RWPE1 (cell line): ENCODE data around the gene NFIA.

ENCODE experiments used
- CTCF ChIA-PET: fragments of 350-600 bp; sonication (Branson Sonifier 250); formaldehyde crosslinking; extraction: SDS; loops from one replicate; lab custom pipeline; 2021; lab: Yijun Ruan, JAX
- POLR2A ChIA-PET: fragments of 400-600 bp; formaldehyde crosslinking; extraction: SDS; loops from one replicate; lab custom pipeline; 2020; ENCODE audit warnings: antibody characterized with exemption; ENCODE audit not compliant: low non-redundant PET; lab: Yijun Ruan, JAX
- DNase-seq: peaks from one replicate; pipeline ENCODE4 v3.0.0; 2012; ENCODE audit warnings: low spot score
- H3K27ac ChIP-seq: fragments of 450-650 bp; 2 replicates; pipeline ENCODE4 v1.5.1; 2017
- CTCF ChIP-seq: fragments of 450-650 bp; conservative IDR thresholded peaks from 2 replicates; pipeline ENCODE4 v1.5.1; 2017; ENCODE audit warnings: low read depth, mild to moderate bottlenecking

Gene NFIA

GRCh38 chr1:61392409-61393242, 310.3 kb downstream of the NFIA start:
- TF ChIP-seq CTCF = no peak
- ChIA-PET CTCF (interaction anchor here (0.7 kb wide), 1 partner anchor 32 kb away, joined by 3 read pairs; no protein-coding TSS in a partner anchor), POLR2A (no interaction called here)

GRCh38 chr1:61393575-61393974, 311.2 kb downstream of the NFIA start:
- H3K27ac ChIP-seq = no peak overlapping the region
- TF ChIP-seq CTCF = no peak
- POLR2A ChIA-PET = no interaction called here
- DNase-seq = no peak
- CTCF ChIA-PET = interaction anchor here (0.6 kb wide), 1 partner anchor 20 kb away, joined by 4 read pairs; no protein-coding TSS in a partner anchor

More at GRCh38 chr1:61392409-61393242, 310.3 kb downstream of the NFIA start:
- H3K27ac ChIP-seq = no peak overlapping the region
- DNase-seq = no peak

- no peak for DNase-seq
- no peak overlapping the region for H3K27ac ChIP-seq
- POLR2A ChIA-PET = no interaction called here
- no peak for TF ChIP-seq CTCF
- CTCF ChIA-PET = no interaction called here
These were observed 312.9 kb downstream of the NFIA start for GRCh38 chr1:61395146-61395800.

GRCh38 chr1:61397495-61397894, 315.1 kb downstream of the NFIA start:
- no peak for DNase-seq
- H3K27ac ChIP-seq = no peak overlapping the region
- no peak for TF ChIP-seq CTCF
- CTCF ChIA-PET = interaction anchor here (0.6 kb wide), 1 partner anchor 570 kb away, joined by 3 read pairs; no protein-coding TSS in a partner anchor
- POLR2A ChIA-PET = no interaction called here

GRCh38 chr1:61397935-61398334, 315.6 kb downstream of the NFIA start:
- ChIA-PET CTCF (interaction anchor here (0.6 kb wide), 1 partner anchor 570 kb away, joined by 3 read pairs; no protein-coding TSS in a partner anchor), POLR2A (no interaction called here)

More at GRCh38 chr1:61397935-61398334, 315.6 kb downstream of the NFIA start:
- H3K27ac ChIP-seq = no peak overlapping the region
- no peak for DNase-seq
- TF ChIP-seq CTCF = no peak
